HepG2 (cell line): ENCODE results near the gene NHERF2. TPM values are rescaled to one million over a fixed set of nuclear protein-coding genes. Genes with fewer than 3 reads are reported as not detected.

Experiments
- ATAC-seq: fragments of 200-7000 bp; cut with Tn5 transposase; 3 replicates; pipeline ENCODE4 v1.9.1; 2020; ENCODE audit warnings: mild to moderate bottlenecking, moderate library complexity
- BruUV-seq: library from RNA; stranded (reverse); fragments of 400-500 nt; replicated peaks from 2 replicates; lab custom pipeline; 2021; lab: Mats Ljungman, UMichigan
- CTCF ChIA-PET: fragments of 300-600 bp; formaldehyde crosslinking; extraction: SDS; loops from one replicate; lab custom pipeline; 2021; ENCODE audit warnings: low total read pairs, inconsistent platforms, low intra/inter-chr PET ratio; lab: Yijun Ruan, JAX
- POLR2A ChIA-PET: fragments of 350-600 bp; sonication (Branson Sonifier 250); formaldehyde crosslinking; loops from one replicate; lab custom pipeline; 2020; ENCODE audit warnings: antibody characterized with exemption, inconsistent platforms; lab: Yijun Ruan, JAX
- DNase-seq: peaks from one replicate; pipeline ENCODE4 v3.0.0-alpha.2; 2015; ENCODE audit warnings: low spot score
- FAIRE-seq: peaks from 3 replicates; lab custom pipeline; 2011; peaks lifted over from hg19 to GRCh38; lab: Jason Lieb, UNC
- H2AFZ ChIP-seq: one replicate; pipeline ENCODE4 v1.6.1; 2011; ENCODE audit warnings: low read length, inconsistent platforms
- H3K27ac ChIP-seq: fragments of 300-600 bp; 3 replicates; pipeline ENCODE4 v1.8.0; 2011; ENCODE audit warnings: mixed run types, mild to moderate bottlenecking, mixed read lengths, low read length, inconsistent platforms; ENCODE audit not compliant: insufficient read depth; ENCODE audit errors: extremely low read length
- H3K27me3 ChIP-seq, 2 experiments: fragments of 200-600 bp in 1 of 2; 2 replicates in 1 of 2; 3 replicates in 1 of 2; pipeline versions ENCODE4 v1.6.0 to v1.8.0; 2011; ENCODE audit warnings: low read length in 2 of 2, mild to moderate bottlenecking in 2 of 2, moderate library complexity in 2 of 2, inconsistent platforms in 1 of 2; ENCODE audit not compliant: insufficient read depth in 2 of 2, control insufficient read depth in 1 of 2
- H3K36me3 ChIP-seq, 2 experiments: fragments of 200-600 bp in 1 of 2; replicated peaks in 1 of 2; 2 replicates in 1 of 2; 3 replicates in 1 of 2; pipeline versions ENCODE4 v1.5.1 to v1.8.0; 2011; ENCODE audit warnings: low read length in 2 of 2, inconsistent platforms in 1 of 2; ENCODE audit not compliant: insufficient read depth in 2 of 2, control insufficient read depth in 1 of 2
- H3K4me1 ChIP-seq: 2 replicates; pipeline ENCODE4 v1.5.1; 2012; ENCODE audit warnings: low read length, inconsistent platforms; ENCODE audit not compliant: insufficient read depth
- H3K4me2 ChIP-seq: 2 replicates; pipeline ENCODE4 v1.6.0; 2011; ENCODE audit warnings: low read depth, low read length, inconsistent platforms
- H3K4me3 ChIP-seq, 3 experiments: fragments of 200-600 bp in 1 of 3; sonication (generic), shearing (Covaris generic) in 1 of 3; replicated peaks in 1 of 3; 2 replicates each; pipeline ENCODE4 v1.5.1; 2011 to 2016; ENCODE audit warnings: low read length in 3 of 3, inconsistent platforms in 2 of 3, low read depth in 2 of 3, mild to moderate bottlenecking in 2 of 3, control low read depth in 1 of 3, mixed read lengths in 1 of 3; ENCODE audit not compliant: insufficient read depth in 1 of 3
- H3K79me2 ChIP-seq: one replicate; pipeline ENCODE4 v1.6.1; 2011; ENCODE audit warnings: low read length, inconsistent platforms; ENCODE audit not compliant: insufficient read depth
- H3K9ac ChIP-seq: 2 replicates; pipeline ENCODE4 v1.6.0; 2011; ENCODE audit warnings: mild to moderate bottlenecking, low read depth, low read length, inconsistent platforms; ENCODE audit not compliant: insufficient read depth
- H3K9me3 ChIP-seq: 2 replicates; pipeline ENCODE4 v1.5.1; 2012; ENCODE audit warnings: mild to moderate bottlenecking, low read length
- H4K20me1 ChIP-seq: 2 replicates; pipeline ENCODE4 v1.6.0; 2011; ENCODE audit warnings: inconsistent platforms, mild to moderate bottlenecking, low read length, moderate library complexity; ENCODE audit not compliant: insufficient read depth
- ARNT ChIP-seq: fragments of 450-650 bp; IDR thresholded peaks from 2 replicates; pipeline ENCODE4 v1.6.1; 2017
- MNT ChIP-seq: fragments of 450-650 bp; IDR thresholded peaks from 2 replicates; pipeline ENCODE4 v1.6.1; 2016
- PCBP1 ChIP-seq: fragments of 200-400 bp; formaldehyde crosslinking; IDR thresholded peaks from 2 replicates; pipeline ENCODE4 v1.6.1; 2017; ENCODE audit warnings: mild to moderate bottlenecking, low read depth, low read length, borderline replicate concordance
- RBFOX2 ChIP-seq: fragments of 200-400 bp; formaldehyde crosslinking; IDR thresholded peaks from 2 replicates; pipeline ENCODE4 v1.6.1; 2017; ENCODE audit warnings: low read depth, mild to moderate bottlenecking, low read length
- ZFP36 ChIP-seq: fragments of 150-350 bp; IDR thresholded peaks from 2 replicates; pipeline ENCODE4 v1.6.1; 2018; ENCODE audit warnings: borderline replicate concordance, low read length, low read depth; ENCODE audit not compliant: partially characterized antibody
- ZFY ChIP-seq: sonication (generic); formaldehyde crosslinking; IDR thresholded peaks from 2 replicates; pipeline ENCODE4 v1.4.0; 2020; ENCODE audit warnings: missing genetic modification reagents
- WGBS: methylation state at CpG from one replicate; pipeline ENCODE4 v1.1.6; 2017; ENCODE audit warnings: low lambda C conversion rate; 5-methylcytosine and 5-hydroxymethylcytosine counted together
- in situ Hi-C: cut with HindIII; loops from 2 replicates; pipeline ENCODE4 v1.10.0; 2017; ENCODE audit warnings: low pct_unique_long_range_greater_than_20kb; ENCODE audit not compliant: extremely low pct_ligation_motif_present
- intact Hi-C: fragments of 100-400 bp; cut with micrococcal nuclease; formaldehyde crosslinking; loops from one replicate; pipeline ENCODE4 v1.10.0; 2022; ENCODE audit not compliant: unreplicated experiment
- polyA plus RNA-seq, 8 experiments: library from polyadenylated mRNA; depleted of rRNA in 3 of 8; stranded (reverse) in 7 of 8; unstranded in 1 of 8; fragments of >200 nt; fragmentation: Illumina TruSeq in 4 of 8; extraction: Trizol in 4 of 8; gene quantifications; 2 replicates each; pipeline versions ENCODE4 v1.2.1 to v1.2.3, GENCODE V29; 2011 to 2016; ENCODE audit warnings: low read depth in 4 of 8, missing spikeins in 1 of 8, mixed read lengths in 1 of 8; ENCODE audit not compliant: insufficient read depth in 1 of 8
- total RNA-seq, 5 experiments: library from RNA; depleted of rRNA; stranded (reverse); fragments of >200 nt; fragmentation: Illumina TruSeq; extraction: Trizol; gene quantifications; 2 replicates each; pipeline ENCODE4 v1.2.3, GENCODE V29; 2016; ENCODE audit warnings: low read depth in 1 of 5

NHERF2 gene
- total and polyA plus RNA-seq, 2 of the 13 experiments (the other 11 are each of a cell fraction or from before 2014, with no cell fraction given) = 23.7 to 39.3 TPM

- no peaks in the 10 kb centered on the region for H3K27me3 ChIP-seq
- no peak overlapping the region for H3K9ac ChIP-seq
- no peak overlapping the region for H3K4me3 ChIP-seq
- in situ Hi-C loops (no loop called here), intact Hi-C loops (no loop called here)
- no peaks in the 10 kb centered on the region for H3K9me3 ChIP-seq
- DNase-seq = no peak
- no peak overlapping the region for H3K4me2 ChIP-seq
- H3K27ac ChIP-seq = no peak overlapping the region
- H3K4me1 ChIP-seq = peaks cover 57% of the 10 kb centered on the region
- no peak overlapping the region for H2AFZ ChIP-seq
- H3K36me3 ChIP-seq = peaks cover 11 to 22% of the 10 kb centered on the region in 2 experiments; a peak in 4 of 5 replicates
- ChIA-PET POLR2A (no interaction called here), CTCF (no interaction called here)
- H3K79me2 ChIP-seq = peaks cover 52% of the 10 kb centered on the region
- 95% methylated on average over 7 of the region's 8 CpGs for WGBS
- peaks cover 18% of the 10 kb centered on the region; the same call in 1 of the 2 replicates for H4K20me1 ChIP-seq
- FAIRE-seq = no peak
- BruUV-seq = no TSS peak
- no peak for ATAC-seq
- TF ChIP-seq ARNT = no peak
These were observed 20.4 kb upstream of the NHERF2 start for GRCh38 chr16:2006317-2006716.

GRCh38 chr16:2007081-2007836 lies 19.4 kb upstream of the NHERF2 start:
- WGBS = 88% methylated on average over 9 of the region's 16 CpGs
- H3K9ac ChIP-seq = peak overlapping the region; percentile 93; the same call in 1 of the 2 replicates

More at GRCh38 chr16:2007081-2007836, 19.4 kb upstream of the NHERF2 start:
- Histone ChIP-seq H3K27me3 (no peaks in the 10 kb centered on the region), H3K27ac (no peak overlapping the region), H2AFZ (no peak overlapping the region), H3K4me2 (peak overlapping the region; percentile 83), H3K4me3 (peak overlapping the region in 2 of 3 experiments; percentile 76 to 79; a peak in 5 of 6 replicates), H3K36me3 (peaks cover 4 to 12% of the 10 kb centered on the region in 2 experiments; a peak in 2 of 5 replicates), H3K4me1 (peaks cover 66% of the 10 kb centered on the region), H4K20me1 (peaks cover 18% of the 10 kb centered on the region; the same call in 1 of the 2 replicates), H3K79me2 (peaks cover 52% of the 10 kb centered on the region), H3K9me3 (no peaks in the 10 kb centered on the region)
- ATAC-seq = no peak
- no peak for DNase-seq
- BruUV-seq = no TSS peak
- ChIA-PET CTCF (no interaction called here), POLR2A (interaction anchor here (1.0 to 2.1 kb wide), 6 partner anchors 17 to 243 kb away, joined by 3 to 16 read pairs (median 6); partner anchors contain the start of genes RPS2 and TRAF7)
- TF ChIP-seq ZFY (CRISPR knock-in tag) (no peak), ZFP36 (no peak), RBFOX2 (0 out of 2 replicates have a peak, but pooled peaks have one; percentile 30), PCBP1 (no peak), MNT (peak; percentile 71)
- intact Hi-C loops = no loop called here
- in situ Hi-C loops = no loop called here
- FAIRE-seq = no peak
